Right atrium auricular region (tissue), 2 donors: ENCODE measurements around the gene GCN1. TPM values are rescaled to one million over a fixed set of nuclear protein-coding genes. Genes with fewer than 3 reads are reported as not detected.
"Not testable (repeated sequence)": the region's sequence is repeated elsewhere in the genome, so short reads cannot be mapped to it uniquely, and the experiment has no call there.

Experiments
- DNase-seq: peaks from one replicate; pipeline ENCODE4 v3.0.0-alpha.2; 2019; ENCODE audit warnings: low spot score
- H3K27ac ChIP-seq, 2 donors: fragments of 200-600 bp; sonication (generic); 1 replicate in 1 of 2; 2 replicates in 1 of 2; pipeline ENCODE4 v1.5.1; 2016 to 2019
- H3K27me3 ChIP-seq, 2 donors: fragments of 200-600 bp; sonication (generic); one replicate each; pipeline versions ENCODE4 v1.5.1 to v1.6.0; 2017 to 2019
- H3K36me3 ChIP-seq: fragments of 200-600 bp; sonication (generic); one replicate; pipeline ENCODE4 v1.5.1; 2016
- H3K4me1 ChIP-seq, 2 donors: fragments of 200-600 bp; sonication (generic); one replicate each; pipeline versions ENCODE4 v1.5.1 to v1.6.0; 2017 to 2019
- H3K4me3 ChIP-seq, 2 donors: fragments of 200-600 bp; sonication (generic); 1 replicate in 1 of 2; 2 replicates in 1 of 2; pipeline ENCODE4 v1.5.1; 2017 to 2019; ENCODE audit warnings: mild to moderate bottlenecking in 1 of 2, moderate library complexity in 1 of 2
- H3K9me3 ChIP-seq, 2 donors: fragments of 200-600 bp; sonication (generic); one replicate each; pipeline ENCODE4 v1.5.1; 2019
- CTCF ChIP-seq, 2 donors: fragments of 200-600 bp; sonication (generic); IDR thresholded peaks; one replicate each; pipeline ENCODE4 v1.5.1; 2019; ENCODE audit warnings: antibody characterized with exemption in 2 of 2
- total RNA-seq, 2 donors: library from RNA; depleted of rRNA; stranded (reverse); fragments of >200 nt; gene quantifications; one replicate each; pipeline ENCODE4 v1.1.0, GENCODE V29; 2016

The GCN1 gene
- total RNA-seq, 2 donors from 2014 or later, result 28.3 to 36.0 TPM

GRCh38 chr12:120240495-120240833 is 45.9 kb upstream of the GCN1 start:
- no peak for DNase-seq
- peak overlapping the region; percentile 67 to 72 for H3K27ac ChIP-seq
- no peak for TF ChIP-seq CTCF (IDR thresholded peaks at IDR 0.05)

GRCh38 chr12:120239776-120240494 is 45.4 kb upstream of the GCN1 start:
- H3K27ac ChIP-seq, result peak overlapping the region; percentile 67 to 72
- H3K27me3 ChIP-seq, result no peaks in the 10 kb centered on the region
- H3K36me3 ChIP-seq, result no peaks in the 10 kb centered on the region
- no peak for DNase-seq
- H3K4me3 ChIP-seq, result no peak overlapping the region
- no peaks in the 10 kb centered on the region for H3K9me3 ChIP-seq
- TF ChIP-seq CTCF (IDR thresholded peaks at IDR 0.05), result no peak
- peaks cover 7 to 95% of the 10 kb centered on the region in 2 donors for H3K4me1 ChIP-seq

More at GRCh38 chr12:120240495-120240833, 45.9 kb upstream of the GCN1 start:
- no peaks in the 10 kb centered on the region for H3K27me3 ChIP-seq
- H3K4me3 ChIP-seq, result no peak overlapping the region
- H3K4me1 ChIP-seq, result peaks cover 2 to 95% of the 10 kb centered on the region in 2 donors
- H3K36me3 ChIP-seq, result no peaks in the 10 kb centered on the region
- H3K9me3 ChIP-seq, result no peaks in the 10 kb centered on the region

GRCh38 chr12:120238839-120239445 is 44.4 kb upstream of the GCN1 start:
- H3K9me3 ChIP-seq, result no peaks in the 10 kb centered on the region
- no peak for DNase-seq
- no peaks in the 10 kb centered on the region for H3K36me3 ChIP-seq
- no peak overlapping the region for H3K4me3 ChIP-seq
- peaks cover 7 to 100% of the 10 kb centered on the region in 2 donors for H3K4me1 ChIP-seq
- H3K27me3 ChIP-seq, result no peaks in the 10 kb centered on the region
- peak overlapping the region; percentile 91 to 99 for H3K27ac ChIP-seq
- no peak for TF ChIP-seq CTCF (IDR thresholded peaks at IDR 0.05)

GRCh38 chr12:120238217-120238616 is 43.7 kb upstream of the GCN1 start:
- no peak for DNase-seq
- Histone ChIP-seq H3K9me3 (no peaks in the 10 kb centered on the region), H3K4me1 (peaks cover 7 to 100% of the 10 kb centered on the region in 2 donors), H3K27me3 (no peaks in the 10 kb centered on the region), H3K4me3 (no peak overlapping the region), H3K36me3 (no peaks in the 10 kb centered on the region), H3K27ac (peak overlapping the region; percentile 91 to 99)
- no peak for TF ChIP-seq CTCF (IDR thresholded peaks at IDR 0.05)

GRCh38 chr12:120237360-120238171 is 43.1 kb upstream of the GCN1 start:
- Histone ChIP-seq H3K4me1 (peaks cover 7 to 100% of the 10 kb centered on the region in 2 donors), H3K9me3 (no peaks in the 10 kb centered on the region), H3K27ac (peak overlapping the region; percentile 91 to 99), H3K4me3 (no peak overlapping the region), H3K36me3 (no peaks in the 10 kb centered on the region), H3K27me3 (no peaks in the 10 kb centered on the region)
- no peak for TF ChIP-seq CTCF (IDR thresholded peaks at IDR 0.05)
- no peak for DNase-seq

- not testable (repeated sequence) for H3K4me3 ChIP-seq, DNase-seq, H3K36me3 ChIP-seq, H3K9me3 ChIP-seq, H3K27me3 ChIP-seq
- Histone ChIP-seq H3K4me1 (peaks cover 7 to 100% of the 10 kb centered on the region in 2 donors), H3K27ac (peak overlapping the region; percentile 91 to 99)
These were observed 42.3 kb upstream of the GCN1 start for GRCh38 chr12:120236809-120237208.
